HG03159 (cell line): ENCODE measurements around the gene MCIDAS.

Source experiments
- ATAC-seq: cut with Tn5 transposase; IDR thresholded peaks from one replicate; pipeline ENCODE4 v1.9.1; 2021; ENCODE audit warnings: mild to moderate bottlenecking, moderate library complexity; ENCODE audit not compliant: unreplicated experiment

Gene MCIDAS

GRCh38 chr5:55171471-55171870, 55.6 kb downstream of the MCIDAS start:
- ATAC-seq, result no peak
